T-helper 1 cell (primary cell): ENCODE measurements around the gene VEZT.
"Not testable (repeated sequence)": the region's sequence is repeated elsewhere in the genome, so short reads cannot be mapped to it uniquely, and the experiment has no call there.

Experiments used
- DNase-seq, 5 donors: peaks; one replicate each; pipeline ENCODE4 v3.0.0-alpha.2; 2012 to 2020

Gene VEZT

DNA sequence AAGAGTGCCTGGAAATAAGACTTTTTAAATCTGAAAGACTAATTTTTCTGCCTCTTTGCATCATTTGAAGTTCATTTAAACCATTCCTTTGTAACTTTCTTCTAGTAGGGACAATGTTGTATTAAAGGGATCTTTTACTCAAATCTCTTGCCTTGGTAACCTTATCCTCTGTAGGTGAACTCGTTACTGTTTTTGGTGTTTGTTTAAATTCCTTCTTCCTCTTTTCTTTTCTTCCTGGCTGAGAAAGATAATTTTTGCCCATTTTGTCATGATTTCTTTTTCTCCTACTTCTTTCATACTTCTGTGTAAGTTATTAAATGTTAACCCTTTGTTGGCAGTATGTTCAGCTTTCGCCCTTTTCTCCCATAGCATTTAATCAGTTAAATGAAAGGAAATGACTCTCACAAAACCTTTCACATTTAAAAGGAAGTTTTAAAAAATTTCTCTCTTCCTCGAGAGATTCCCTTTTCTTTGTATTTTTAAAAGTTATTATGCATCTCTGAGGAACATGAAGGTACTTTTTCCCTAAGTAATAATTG is 10.3 kb downstream of the VEZT start:
- no peak for DNase-seq

DNA sequence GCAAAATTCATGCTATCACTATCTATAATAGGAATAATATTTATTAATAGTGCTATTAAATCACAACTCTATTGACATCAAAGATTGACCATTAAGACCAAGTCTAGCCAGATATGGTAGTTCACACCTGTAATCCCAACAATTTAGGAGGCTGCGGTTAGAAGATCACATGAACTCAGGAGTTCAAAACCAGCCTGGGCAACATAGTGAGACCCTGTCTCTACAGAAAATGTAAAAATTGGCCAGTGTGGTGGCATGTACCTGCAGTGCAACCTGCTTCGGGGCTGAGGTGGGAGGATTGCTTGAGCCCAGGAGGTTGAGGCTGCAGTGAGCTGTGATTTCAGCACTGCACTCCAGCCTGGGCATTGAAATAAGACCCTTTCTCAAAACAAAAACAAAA is 11.0 kb downstream of the VEZT start:
- DNase-seq: no peak

DNA sequence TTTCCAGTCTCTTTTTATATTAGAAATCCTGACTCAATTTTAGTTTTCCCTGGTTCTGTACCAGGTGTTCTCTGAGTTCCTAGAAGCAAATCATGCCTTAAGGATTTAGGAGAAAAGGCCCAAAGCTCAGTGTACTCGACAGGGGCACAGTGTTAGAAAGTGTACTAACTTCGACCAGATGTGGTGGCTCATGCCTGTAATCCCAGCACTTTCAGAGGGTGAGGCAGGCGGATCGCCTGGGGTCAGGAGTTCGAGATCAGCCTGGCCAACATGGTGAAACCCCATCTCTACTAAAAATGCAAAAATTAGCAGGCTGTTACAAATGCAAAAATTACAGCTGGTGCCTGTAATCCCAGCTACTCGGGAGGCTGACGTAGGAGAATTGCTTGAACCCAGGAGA is 12.0 kb downstream of the VEZT start:
- no peak for DNase-seq

DNA sequence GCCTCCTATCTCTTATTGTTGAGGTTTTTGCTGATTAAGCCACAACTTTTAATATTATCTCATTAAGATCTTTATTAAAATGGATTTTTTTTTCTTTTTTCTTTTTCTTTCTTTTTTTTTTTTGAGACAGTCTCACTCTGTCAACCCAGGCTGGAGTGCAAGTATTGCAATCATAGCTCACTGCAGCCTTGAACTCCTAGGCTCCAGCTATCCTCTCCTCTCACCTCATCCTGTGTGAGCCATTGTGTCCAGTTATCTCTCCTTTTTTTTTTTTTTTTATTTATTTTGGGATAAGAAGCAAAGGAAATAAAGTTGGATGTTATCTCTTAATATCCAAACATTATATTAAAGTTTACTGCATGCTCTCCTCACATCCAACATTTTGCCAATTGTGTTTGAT is 12.7 kb downstream of the VEZT start:
- DNase-seq: no peak

DNA sequence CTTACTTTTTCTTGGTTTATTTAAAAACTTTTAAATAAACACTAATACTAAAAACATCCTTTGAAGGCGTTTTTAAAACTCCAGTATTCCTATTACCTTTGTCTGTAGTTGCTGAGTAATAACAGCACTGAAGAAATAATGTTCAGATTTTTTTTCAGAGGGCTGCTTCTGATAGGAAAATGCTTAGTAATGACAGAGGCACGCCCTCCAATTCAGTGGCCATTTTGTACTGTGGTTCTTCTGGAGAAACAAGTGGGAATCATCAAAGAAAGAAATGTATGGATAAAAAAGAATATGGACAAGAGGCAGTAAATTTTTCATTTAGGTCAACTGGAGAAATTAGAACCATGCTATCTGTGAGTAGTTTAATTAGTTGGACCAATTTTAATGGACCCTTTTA is 13.6 kb downstream of the VEZT start:
- no peak for DNase-seq

DNA sequence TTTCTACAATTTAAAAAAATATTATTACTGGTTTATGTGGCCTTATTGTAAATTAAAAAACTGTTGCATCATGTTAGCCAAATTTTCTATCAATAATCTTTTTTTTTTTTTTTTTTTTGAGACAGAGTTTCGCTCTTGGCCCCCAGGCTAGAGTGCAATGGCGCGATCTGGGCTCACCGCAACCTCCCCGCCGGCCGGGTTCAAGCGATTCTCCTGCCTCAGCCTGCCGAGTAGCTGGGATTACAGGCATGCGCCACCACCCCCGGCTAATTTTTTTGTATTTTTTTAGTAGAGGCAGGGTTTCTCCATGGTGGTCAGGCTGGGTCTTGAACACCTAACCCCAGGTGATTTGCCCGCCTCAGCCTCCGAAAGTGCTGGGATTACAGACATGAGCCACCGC is 16.6 kb downstream of the VEZT start:
- not testable (repeated sequence) for DNase-seq

DNA sequence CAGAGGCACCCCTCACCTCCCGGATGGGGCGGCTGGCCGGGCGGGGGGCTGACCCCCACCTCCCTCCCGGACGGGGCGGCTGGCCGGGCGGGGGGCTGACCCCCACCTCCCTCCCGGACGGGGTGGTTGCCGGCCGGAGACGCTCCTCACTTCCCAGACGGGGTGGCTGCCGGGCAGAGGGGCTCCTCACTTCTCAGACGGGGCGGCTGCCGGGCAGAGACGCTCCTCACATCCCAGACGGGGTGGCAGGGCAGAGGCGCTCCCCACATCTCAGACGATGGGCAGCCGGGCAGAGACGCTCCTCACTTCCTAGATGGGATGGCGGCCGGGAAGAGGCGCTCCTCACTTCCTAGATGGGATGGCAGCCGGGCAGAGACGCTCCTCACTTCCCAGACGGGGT is 18.0 kb downstream of the VEZT start:
- DNase-seq: not testable (repeated sequence)

DNA sequence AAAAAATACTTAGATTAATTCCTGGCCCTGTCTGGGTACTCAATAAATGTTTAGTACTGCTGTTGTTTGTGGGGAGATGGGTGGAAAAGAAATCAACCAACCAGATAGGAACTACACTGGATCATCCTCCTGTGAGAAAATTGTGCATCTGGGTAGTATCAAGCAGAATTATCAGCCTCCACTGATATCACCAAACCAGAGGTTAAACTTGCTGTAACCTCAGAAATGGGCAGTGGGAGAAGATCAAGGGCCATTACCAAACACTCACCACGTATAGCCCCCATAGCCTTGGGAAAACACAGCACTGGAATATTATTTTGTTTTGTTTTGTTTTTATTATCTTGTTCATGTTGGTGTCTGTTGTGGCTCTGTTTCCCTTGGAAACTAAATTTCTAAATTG is 19.7 kb downstream of the VEZT start:
- DNase-seq: no peak

DNA sequence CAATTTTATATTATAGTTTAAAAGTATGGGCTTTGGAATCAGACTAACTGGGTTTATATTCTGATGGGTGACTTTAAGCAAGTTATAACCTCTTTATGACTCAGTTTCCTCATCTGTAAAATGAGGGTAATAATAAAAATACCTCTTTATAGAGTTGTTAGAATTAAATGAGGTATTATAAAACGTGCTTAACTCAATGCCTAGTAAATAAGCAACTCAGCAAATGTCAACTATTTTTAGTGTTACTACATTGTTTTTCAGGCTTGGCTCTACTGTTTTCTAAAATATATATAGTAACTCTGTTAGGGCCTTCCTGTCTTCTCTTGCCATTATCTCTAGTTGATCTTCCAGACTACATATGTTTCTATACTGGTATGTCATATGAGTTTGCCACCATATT is 20.5 kb downstream of the VEZT start:
- no peak for DNase-seq

DNA sequence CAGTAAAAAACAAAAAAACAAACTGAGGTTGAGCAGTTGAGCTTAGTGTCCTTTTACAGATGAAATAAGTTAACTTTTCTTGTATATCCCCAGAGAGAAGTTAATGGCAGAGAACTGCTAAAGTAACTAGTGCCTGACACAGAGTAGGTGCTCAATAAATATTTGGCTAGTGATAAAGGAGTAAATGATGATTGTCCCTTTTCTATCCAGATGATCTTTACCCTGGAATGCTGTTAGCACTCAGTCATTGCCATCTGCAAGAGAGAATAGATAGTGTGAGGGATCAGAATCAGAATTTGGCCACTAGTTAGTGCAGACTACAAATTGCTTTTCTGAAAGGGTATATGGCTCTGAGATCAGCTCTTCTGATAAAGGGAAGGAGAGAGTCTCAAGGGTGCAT is 21.6 kb downstream of the VEZT start:
- DNase-seq: no peak

DNA sequence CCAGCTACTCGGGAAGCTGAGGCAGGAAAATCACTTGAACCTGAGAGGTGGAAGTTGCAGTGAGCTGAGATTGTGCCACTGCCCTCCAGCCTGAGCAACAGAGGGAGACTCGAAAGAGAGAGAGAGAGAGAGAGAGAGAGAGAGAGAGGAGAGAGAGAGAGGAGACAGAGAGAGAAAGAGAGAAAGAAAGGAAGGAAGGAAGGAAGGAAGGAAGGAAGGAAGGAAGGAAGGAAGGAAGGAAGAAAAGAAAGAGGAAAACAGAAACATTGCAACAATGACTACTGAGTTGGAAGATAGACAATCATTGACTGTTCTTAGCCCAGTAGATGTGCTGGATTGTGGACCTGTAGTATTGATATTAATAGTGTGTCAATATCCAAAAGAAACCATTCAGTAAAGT is 22.2 kb downstream of the VEZT start:
- DNase-seq: not testable (repeated sequence)

DNA sequence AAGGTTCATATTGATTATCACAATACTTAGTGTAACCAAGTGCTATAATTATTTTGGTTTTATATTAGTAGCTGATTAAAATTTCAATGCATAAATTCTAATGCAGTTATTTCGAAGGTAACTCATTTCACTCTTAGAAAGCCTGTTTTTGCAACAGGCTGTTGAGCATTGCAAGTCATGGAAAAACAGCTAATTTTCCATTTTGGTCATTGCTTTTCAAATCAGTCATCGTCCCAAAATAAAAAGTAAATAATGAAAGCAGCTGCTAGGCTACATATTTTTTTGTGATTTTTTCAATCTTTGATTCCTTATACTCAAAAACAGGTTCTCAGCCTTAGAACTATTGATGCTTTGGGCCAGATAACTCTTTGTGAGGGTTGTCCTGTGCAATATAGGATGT is 22.9 kb downstream of the VEZT start:
- no peak for DNase-seq

DNA sequence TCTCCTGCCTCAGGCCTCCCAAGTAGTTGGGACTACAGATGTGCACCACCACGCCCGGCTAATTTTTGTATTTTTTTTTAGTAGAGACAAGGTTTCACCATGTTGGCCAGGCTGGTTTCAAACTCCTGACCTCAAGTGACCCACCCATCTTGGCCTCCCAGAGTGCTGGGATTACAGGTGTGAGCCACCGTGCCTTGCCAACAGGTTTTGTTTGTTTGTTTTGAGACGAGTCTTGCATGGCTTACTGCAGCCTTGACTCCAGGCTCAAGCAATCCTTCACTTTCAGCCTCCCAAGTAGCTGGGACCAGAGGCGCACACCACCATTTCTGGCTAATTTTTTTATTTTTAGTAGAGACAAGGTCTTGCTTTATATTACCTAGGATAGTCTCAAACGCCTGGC is 23.5 kb downstream of the VEZT start:
- DNase-seq: not testable (repeated sequence)

DNA sequence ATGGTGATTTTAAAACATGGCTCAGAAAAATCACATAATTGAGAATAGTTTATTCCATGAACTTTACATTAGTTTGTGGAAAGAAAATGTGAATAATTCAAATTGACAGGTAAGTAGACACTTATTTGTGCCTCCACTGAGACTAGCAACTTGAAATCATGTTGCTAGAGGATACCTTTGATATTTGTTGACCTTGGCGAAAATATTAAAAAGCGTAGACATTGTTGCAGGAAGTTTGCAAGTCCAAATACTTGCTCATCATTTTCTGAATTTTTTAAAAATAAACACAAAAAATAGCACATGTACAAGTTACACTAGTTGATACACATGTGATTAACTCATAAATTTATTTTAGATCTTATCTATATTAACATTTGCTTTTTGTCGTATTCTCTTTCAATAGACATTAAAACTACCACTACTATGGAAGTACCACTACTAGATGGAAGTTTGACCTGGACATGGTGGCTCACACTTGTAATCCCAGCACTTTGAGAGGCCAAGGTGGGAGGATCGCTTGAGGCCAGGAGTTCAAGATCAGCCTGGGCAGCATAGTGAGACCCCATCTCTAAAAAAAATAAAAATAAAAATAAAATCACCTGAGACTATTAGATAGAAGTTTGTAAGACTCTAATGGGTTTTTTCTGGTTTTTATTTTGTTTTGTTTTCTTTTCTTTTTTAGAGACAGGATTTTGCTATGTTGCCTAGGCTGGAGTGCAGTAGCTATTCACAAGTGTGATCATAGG is 24.3 kb downstream of the VEZT start:
- DNase-seq: no peak

DNA sequence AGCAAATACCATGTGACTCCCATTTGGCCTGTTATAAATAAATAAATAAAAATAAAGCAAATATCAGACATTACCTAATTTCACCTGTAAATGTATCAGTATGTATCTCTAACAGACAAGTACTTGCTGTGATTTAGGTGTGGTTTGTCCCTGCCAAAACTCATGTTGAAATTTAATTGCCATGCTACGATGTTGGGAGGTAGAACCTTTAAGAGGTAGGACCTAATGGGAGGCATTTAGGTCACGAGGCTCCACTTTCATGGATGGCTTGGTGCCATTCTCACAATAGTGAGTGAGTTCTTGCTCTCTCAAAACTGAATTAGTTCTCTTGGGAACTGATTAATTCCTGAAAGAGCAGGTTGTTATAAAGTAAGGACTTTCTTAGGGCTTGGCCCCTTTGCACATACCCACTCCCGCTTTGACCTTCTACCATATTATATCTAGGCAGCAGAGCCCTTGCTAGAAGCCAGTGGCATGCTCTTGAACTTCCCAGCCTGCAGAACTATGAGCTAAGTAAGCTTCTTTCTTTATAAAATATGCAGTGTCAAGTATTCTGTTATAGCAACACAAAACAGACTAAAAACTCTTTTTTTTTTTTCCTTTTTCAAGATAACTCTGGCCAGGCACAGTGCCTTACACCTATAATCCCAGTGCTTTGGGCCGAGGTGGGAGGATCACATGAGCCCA is 26.0 kb downstream of the VEZT start:
- DNase-seq: no peak

DNA sequence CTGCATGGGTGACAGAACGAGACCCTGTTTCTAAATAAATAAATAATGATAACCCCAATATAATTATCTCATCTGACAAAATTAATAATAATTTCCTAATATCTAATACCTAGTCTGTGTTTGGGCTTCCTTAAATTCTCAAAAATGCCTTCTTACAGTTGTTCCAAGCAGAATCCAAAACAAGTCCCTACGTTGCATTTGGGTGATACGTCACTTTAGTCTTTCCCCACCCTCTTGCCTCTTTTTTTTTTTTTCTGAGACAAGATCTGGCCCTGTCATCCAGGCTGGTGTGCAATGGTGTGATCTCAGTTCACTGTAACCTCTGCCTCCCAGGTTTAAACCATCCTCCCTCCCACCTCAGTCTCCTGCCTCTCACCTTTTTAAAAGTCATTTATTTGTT is 26.7 kb downstream of the VEZT start:
- no peak for DNase-seq

DNA sequence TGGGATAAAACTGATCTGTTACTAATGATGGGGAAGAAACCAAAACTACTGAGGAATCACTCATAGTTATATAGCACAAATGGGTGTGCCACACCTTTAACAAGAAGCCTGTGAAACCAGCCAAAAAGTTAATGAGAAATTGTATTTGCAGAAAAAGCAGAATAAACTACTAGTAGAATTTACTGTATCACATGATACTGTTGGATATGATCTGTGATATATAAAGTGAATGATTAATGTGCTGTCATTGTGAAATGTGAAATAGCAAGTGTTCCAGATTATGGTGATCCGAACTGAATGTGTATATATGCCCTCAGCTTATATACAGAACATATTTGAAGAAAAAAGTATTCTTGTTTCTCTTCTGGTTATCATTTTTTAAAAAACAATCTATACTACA is 30.5 kb downstream of the VEZT start:
- no peak for DNase-seq

DNA sequence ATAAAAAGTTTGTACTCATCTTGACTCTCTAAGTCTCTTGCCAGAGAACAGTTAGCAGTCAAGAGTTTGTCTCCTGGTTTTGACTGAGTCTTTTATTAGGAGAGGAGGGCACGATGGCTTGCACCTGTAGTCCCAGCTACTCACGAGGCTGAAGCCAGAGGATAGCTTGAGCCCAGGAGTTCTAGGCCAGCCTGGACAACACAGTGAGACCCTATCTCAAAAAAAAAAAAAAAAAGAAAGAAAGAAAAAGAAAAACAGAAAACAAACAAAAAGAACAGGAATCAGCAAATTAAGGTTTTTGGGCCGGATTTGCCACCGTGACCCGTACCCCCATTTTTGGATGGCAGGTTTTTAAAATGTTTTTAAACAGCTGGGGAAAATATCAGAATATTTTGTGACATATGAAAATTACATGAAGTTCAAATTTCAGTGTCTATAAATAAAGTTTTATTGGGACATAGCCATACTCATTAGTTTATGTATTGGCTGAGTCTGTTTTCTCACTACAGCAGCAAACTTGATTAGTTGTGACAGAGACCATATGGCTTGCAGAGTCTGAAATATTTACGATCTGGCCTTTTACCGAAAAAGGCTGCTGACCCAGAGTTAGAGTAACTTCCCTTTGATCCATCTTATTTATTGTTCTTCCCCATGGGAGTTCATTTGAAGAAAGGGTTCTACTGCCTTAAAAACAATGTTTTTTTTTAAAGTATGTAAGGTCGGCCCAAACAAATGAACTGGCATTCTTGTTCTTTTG is 31.2 kb downstream of the VEZT start:
- DNase-seq: no peak

DNA sequence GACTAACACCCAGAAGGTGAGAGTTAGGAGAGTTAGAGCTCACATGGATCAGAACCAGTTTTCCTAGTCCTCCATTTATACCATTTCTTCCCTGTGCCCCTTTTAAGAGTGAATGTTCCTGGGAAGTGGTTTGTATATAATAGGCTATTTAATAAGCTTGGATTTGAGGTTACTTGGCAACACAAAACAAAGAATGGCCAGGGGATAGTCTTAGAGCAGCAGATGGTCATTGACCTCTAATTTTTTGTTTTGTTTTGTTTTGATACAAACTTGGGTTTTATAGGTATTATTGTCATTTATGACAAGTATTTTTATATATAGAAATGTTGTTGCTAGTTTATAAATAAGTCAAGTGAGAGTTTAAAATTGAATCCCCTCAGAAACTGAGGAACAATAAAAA is 35.8 kb downstream of the VEZT start:
- DNase-seq: no peak

DNA sequence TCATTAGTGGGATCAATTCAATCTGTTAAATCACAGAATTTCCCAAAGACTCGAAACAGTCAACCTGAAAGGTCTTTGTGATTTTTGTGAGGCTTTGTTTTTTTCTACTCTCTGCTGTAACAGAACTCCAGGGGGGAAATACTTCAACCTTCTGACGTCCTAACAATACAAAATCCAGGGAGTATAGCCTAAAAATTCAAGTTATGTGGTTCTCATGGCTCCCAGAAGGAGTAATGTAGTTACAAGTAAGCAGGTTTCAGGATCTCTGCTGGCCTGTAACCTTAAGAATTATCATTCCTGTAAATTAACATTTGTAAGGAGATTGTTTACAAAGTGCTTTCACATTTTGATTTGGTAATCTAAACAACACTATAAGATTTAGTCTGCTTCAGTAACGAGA is 39.9 kb downstream of the VEZT start:
- DNase-seq: no peak

DNA sequence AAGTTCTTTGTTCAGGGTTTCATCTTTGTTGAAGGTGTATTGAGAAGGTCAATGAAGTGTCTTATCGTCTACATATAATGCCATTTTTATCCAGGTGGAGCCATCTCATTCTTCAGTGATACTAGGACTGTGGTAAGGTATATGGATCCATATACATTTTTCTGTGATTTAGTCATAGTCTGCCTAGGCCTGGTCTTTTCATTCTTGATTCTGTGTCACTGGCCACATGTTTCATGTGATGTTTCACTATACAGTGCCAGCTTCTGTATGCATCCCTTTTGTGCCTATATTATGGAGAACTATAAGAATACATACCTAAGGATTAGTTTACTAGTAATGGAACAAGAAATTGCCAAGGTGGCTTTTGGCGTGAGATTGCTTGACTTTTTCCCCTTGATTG is 40.5 kb downstream of the VEZT start:
- no peak for DNase-seq

DNA sequence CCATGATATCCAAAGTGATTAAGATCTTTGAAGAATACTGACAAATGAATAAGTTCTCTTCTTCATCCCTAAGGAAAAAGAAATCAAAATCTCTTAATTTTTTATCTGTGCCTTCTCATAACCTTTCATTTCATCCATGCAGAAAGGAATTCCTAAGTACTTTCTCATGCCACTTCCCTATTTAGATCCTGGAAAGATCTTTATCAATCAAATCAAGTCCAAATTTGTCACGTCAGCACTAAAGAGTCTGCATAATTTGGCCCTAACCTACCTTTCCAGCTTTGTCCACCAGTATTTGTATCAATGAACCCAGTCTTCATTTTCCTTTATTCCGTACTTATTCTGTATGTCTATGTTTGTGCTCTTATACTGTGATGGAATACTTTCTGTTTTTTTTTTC is 41.2 kb downstream of the VEZT start:
- no peak for DNase-seq

DNA sequence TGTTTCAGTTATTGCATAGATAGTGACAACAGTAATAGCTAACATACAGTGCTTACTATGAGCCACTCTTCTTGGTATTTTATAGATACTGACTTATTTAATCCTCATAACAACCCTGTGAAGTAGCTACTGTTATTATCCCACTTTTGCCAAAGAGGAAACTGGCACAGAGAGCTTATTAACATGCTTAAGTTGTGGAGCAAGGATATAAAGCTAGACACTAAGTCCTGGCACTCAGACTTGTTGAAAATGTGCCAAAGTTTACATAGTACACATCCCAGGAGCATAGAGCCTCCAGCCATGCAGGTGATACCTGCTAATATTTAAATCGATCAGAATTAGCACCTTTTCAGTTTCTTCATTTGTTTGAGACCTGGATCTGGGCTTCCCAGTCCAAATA is 41.8 kb downstream of the VEZT start:
- DNase-seq: no peak

DNA sequence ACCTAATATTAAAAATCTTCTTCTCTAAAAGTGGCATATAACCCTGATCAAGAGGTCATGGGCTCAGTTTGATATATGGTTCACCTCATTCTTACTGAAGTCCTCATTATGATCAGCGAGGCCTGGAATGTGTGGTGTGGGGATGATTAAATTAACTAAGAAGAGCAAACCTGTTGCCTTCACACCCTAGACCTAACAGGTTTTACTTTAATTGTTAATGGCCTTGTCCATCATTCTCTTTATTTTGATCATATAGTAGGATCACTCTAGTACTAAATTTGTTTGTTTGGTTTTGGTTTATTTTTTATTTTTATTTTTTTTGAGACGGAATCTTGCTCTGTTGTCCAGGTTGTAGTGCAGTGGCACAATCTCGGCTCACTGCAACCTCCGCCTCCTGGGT is 43.5 kb downstream of the VEZT start:
- no peak for DNase-seq
